ENCODE data around the gene CHIA. TPM values are rescaled to one million over a fixed set of nuclear protein-coding genes. Genes with fewer than 3 reads are reported as not detected.

CHIA gene
- total and polyA plus RNA-seq, 2 of the 8 experiments (the other 6 are each of a cell fraction or from before 2014, with no cell fraction given) = not detected

GRCh38 chr1:111267801-111268508 is 22.7 kb upstream of the CHIA start (continued):
- TF ChIP-seq MAFK (IDR thresholded peaks at IDR 0.05; ENCODE audit: low read depth, low read length) = no peak
- no peak for TF ChIP-seq RAD21 (IDR thresholded peaks at IDR 0.05 in 1 of 2, conservative IDR thresholded peaks at IDR 0.05 in 1 of 2; ENCODE audit: low read depth in 2 of 2, low read length in 2 of 2)
- TF ChIP-seq TCF12 (IDR thresholded peaks at IDR 0.05; ENCODE audit: low read depth, low read length) = no peak
